ENCODE measurements around the gene POTEC. TPM values are rescaled to one million over a fixed set of nuclear protein-coding genes. Genes with fewer than 3 reads are reported as not detected.
A peak's percentile ranks its signal among the peaks of the same experiment; 100 is the strongest.
"Not testable (repeated sequence)": the region's sequence is repeated elsewhere in the genome, so short reads cannot be mapped to it uniquely, and the experiment has no call there.

POTEC gene
- total RNA-seq (2021) (not detected in 3 replicates), Bru-seq, nascent RNA (percentile 1 among the genes with signal in this experiment)
- long read RNA-seq, experiment 1, result 0 reads
- long read RNA-seq, experiment 2, result 0 reads
- long read RNA-seq, experiment 3, result 0 reads

DNA sequence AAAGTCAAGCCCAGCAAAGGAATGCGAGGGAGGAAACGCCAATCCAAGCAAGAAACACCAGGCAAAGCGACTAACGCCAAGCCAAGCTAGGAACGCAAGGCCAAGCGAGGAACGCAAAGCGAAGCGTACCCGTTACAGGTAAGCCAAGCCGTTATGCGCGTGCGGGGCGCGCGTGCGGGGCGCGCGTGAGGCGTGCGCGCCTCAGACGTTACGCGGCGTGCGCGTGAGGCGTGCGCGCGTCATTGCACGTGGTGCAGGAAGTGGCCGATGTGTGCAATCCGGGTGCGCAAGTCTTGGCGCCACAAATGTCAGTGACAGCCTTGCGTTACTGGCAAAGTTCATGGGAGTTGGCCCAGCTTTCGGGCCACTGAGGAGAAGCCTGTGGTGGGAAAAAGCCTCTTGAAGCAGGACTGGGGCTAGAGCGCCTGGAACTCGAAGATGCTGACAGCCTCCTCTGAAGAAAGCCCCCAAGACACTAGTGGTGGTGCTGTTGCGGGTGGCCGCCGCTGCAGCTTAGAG, at the start of gene POTEC:
POTEC (minus strand) TSS at position 155 of the 519 bp plus-strand sequence. CDS start 454 bp downstream, outside the sequence.
- POLR2A ChIA-PET, result not testable (repeated sequence)

DNA sequence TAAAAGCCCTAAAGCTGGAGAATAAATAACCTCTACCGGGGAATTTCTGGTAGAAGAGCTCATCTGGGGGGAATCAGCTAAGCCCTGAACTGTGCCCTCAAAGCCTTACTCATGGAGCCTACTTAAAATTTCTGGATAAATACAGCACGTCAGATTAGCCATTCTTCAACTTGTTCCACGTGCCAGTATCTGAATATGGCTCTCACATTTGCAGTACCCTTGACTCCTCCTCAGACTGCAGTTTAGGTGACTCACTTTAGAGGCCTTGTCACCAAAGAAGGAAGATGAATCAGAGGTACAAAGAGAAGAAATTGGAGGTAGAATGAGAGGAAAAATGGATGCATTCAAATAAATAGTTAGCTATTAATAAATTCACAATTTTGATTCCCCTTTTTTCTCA, 34.6 kb upstream of the POTEC start:
- TF ChIP-seq EMX1 (CRISPR knock-in tag; IDR thresholded peaks at IDR 0.05), result no peak
- Mint-ChIP-seq H3K4me3 (no peak overlapping the region), H3K27me3 (ENCODE audit: low read depth) (peaks cover 8% of the 10 kb centered on the region), H3K36me3 (peaks cover 47% of the 10 kb centered on the region), H3K4me1 (no peaks in the 10 kb centered on the region), H3K9me3 (peaks cover 43% of the 10 kb centered on the region), H3K27ac (no peak overlapping the region)
- ChIA-PET CTCF (no interaction called here), POLR2A (no interaction called here)
- ATAC-seq, result no peak
- DNase-seq (ENCODE audit: low spot score), result no peak

More for the DNA sequence above, at the start of gene POTEC:
- ATAC-seq; DNase-seq (ENCODE audit: low spot score); H3K4me1 Mint-ChIP-seq; H3K27ac Mint-ChIP-seq; CTCF ChIA-PET; H3K27me3 Mint-ChIP-seq (ENCODE audit: low read depth); H3K4me3 Mint-ChIP-seq: not testable (repeated sequence)
- peaks cover 12% of the 10 kb centered on the region for H3K36me3 Mint-ChIP-seq
- H3K9me3 Mint-ChIP-seq, result peaks cover 15% of the 10 kb centered on the region

DNA sequence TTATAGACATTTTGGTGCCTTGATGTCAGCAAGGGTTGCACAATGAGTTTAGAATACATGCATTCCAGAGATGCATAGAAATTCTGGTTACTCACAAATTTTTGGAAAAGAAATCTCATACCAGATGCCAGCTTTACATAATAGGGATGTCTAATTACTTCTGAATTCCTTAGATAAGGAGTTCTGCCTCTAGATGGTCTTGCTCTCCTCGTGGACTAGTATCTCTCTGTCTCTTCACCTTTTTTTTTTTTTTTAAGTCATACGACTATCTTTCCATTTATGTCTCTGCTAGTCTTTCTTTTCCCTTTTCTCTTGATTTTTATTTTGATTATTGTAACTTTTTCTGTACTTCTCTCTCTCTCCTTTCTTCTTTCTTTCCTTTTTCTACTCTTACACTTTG, 16.1 kb upstream of the POTEC start:
- H3K4me1 Mint-ChIP-seq; POLR2A ChIA-PET; ATAC-seq; H3K27ac Mint-ChIP-seq; CTCF ChIA-PET; H3K36me3 Mint-ChIP-seq; H3K27me3 Mint-ChIP-seq (ENCODE audit: low read depth); H3K9me3 Mint-ChIP-seq; H3K4me3 Mint-ChIP-seq; DNase-seq (ENCODE audit: low spot score): not testable (repeated sequence)

DNA sequence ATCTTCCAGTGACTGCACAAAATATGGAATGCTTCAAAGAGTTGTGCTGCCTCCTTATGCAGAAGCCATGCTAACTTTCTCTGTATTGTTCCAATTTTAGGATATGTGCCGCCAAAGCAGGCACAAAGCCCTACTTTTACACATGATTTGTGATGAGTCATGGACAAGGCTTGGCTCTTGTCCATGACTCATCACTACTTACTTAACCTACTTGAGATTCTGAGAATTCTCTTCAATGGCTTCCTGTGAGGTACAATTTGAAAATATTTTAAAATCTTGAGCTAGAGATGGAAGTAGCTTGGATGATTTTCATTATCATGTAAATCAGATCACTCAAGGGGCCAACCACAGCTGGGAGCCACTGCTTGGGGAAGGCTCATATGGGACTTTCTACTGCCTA, 11.7 kb downstream of the POTEC start:
- H3K27ac Mint-ChIP-seq; H3K27me3 Mint-ChIP-seq (ENCODE audit: low read depth); POLR2A ChIA-PET; CTCF ChIA-PET; H3K4me3 Mint-ChIP-seq; DNase-seq (ENCODE audit: low spot score); ATAC-seq; H3K4me1 Mint-ChIP-seq: not testable (repeated sequence)
- Mint-ChIP-seq H3K36me3 (peaks cover 11% of the 10 kb centered on the region), H3K9me3 (peaks cover 22% of the 10 kb centered on the region)

DNA sequence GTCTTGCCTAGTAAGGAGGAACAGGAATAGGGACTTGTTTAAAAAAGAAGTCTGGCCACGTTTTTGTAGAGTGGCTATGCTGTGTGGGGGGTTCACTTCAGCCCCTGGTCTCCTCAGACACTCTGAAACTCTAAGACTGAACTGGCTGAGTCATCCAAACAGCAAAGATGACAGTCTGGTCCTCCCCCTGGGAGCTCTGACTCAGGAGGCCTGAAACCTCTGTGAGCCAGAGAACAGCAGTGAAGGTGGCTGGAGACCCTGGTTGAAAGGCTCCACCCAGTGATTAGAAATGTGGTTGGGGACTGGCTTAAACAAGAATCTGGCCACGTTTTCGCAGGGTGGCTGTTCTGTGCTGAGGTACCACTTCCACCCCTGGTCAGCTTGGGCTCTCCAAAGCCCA, 32.7 kb downstream of the POTEC start:
- H3K4me1 Mint-ChIP-seq; H3K27me3 Mint-ChIP-seq (ENCODE audit: low read depth); DNase-seq (ENCODE audit: low spot score); H3K4me3 Mint-ChIP-seq; POLR2A ChIA-PET; ATAC-seq; H3K27ac Mint-ChIP-seq; CTCF ChIA-PET: not testable (repeated sequence)
- Mint-ChIP-seq H3K36me3 (peaks cover 21% of the 10 kb centered on the region), H3K9me3 (peaks cover 27% of the 10 kb centered on the region)

GRCh38 chr18:14503691-14504090, 39.7 kb downstream of the POTEC start:
- H3K36me3 Mint-ChIP-seq, result peaks cover 19% of the 10 kb centered on the region
- peaks cover 19% of the 10 kb centered on the region for H3K9me3 Mint-ChIP-seq
- H3K4me1 Mint-ChIP-seq; H3K27me3 Mint-ChIP-seq (ENCODE audit: low read depth); DNase-seq (ENCODE audit: low spot score); H3K27ac Mint-ChIP-seq; H3K4me3 Mint-ChIP-seq; POLR2A ChIA-PET; ATAC-seq; CTCF ChIA-PET: not testable (repeated sequence)

DNA sequence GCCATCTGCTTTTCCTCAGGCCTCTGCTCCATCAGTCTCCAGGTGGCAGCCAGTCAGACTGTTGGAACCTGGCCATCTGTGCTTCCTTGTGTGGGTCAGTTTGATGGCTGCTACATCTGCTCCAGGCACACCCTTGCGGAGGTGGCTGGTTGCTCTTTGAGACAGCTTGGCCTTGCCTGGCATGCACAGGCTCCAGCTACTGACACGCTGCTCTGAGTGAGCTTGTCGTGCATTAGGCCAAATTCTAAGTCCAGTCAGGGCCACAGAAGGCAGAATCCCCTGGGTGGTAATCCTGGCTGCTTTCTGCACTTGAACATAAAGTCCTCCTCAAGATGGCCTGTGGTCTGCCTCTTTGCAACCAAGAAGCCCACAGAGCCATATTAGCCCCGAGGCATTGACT, 41.5 kb downstream of the POTEC start:
- H3K4me3 Mint-ChIP-seq; H3K36me3 Mint-ChIP-seq; DNase-seq (ENCODE audit: low spot score); H3K27ac Mint-ChIP-seq; ATAC-seq; H3K4me1 Mint-ChIP-seq; H3K9me3 Mint-ChIP-seq; CTCF ChIA-PET; H3K27me3 Mint-ChIP-seq (ENCODE audit: low read depth): not testable (repeated sequence)
- POLR2A ChIA-PET, result interaction anchor here (0.6 kb wide), 1 partner anchor 759 kb away, joined by 7 read pairs; no protein-coding TSS in a partner anchor

DNA sequence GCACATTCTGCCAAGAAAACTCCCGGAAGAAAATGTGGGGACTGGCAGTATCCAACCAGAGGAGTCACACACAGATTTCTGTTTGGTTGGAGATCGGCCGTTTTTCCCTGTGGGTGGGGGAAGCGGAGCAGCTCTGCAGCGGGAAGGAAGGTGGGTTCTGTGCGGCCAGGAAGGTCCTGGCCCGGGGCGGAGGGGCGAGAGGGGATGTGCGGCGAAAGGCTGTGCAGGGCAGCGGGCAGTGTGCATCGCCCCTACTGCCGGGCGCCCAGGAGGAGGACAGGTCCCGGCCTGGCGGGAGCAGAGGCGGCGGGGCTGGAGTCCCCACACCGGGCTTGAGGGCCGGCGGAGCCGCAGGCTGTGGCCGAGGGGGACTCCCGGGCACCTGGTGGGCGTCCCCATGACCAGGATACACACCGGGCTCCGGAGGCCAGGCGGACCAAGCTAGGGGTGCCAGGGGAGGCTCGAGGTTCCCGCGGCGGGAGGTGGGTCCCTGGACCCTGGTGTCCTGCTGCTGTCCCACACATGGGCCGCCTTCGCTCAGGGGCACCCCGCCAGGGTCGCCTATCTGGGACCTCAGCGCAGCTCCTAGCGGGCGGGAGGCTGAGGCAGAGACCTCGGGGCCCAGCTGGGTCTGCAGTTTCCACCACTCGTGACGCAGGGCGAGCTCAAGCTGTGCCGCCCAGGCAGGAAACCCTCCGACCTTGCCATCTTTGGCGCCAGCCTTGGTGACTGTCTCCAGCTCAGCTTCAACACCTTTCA, 54.0 kb downstream of the POTEC start:
- H3K4me3 Mint-ChIP-seq; POLR2A ChIA-PET; DNase-seq (ENCODE audit: low spot score); H3K4me1 Mint-ChIP-seq; H3K27me3 Mint-ChIP-seq (ENCODE audit: low read depth); ATAC-seq; CTCF ChIA-PET; H3K27ac Mint-ChIP-seq: not testable (repeated sequence)
- Mint-ChIP-seq H3K36me3 (peaks cover 24% of the 10 kb centered on the region), H3K9me3 (peaks cover 26% of the 10 kb centered on the region)

GRCh38 chr18:14488789-14489188, 54.6 kb downstream of the POTEC start:
- POLR2A ChIA-PET; DNase-seq (ENCODE audit: low spot score); ATAC-seq; H3K4me1 Mint-ChIP-seq; CTCF ChIA-PET; H3K27me3 Mint-ChIP-seq (ENCODE audit: low read depth); H3K4me3 Mint-ChIP-seq; H3K27ac Mint-ChIP-seq: not testable (repeated sequence)
- peaks cover 24% of the 10 kb centered on the region for H3K36me3 Mint-ChIP-seq
- peaks cover 27% of the 10 kb centered on the region for H3K9me3 Mint-ChIP-seq

GRCh38 chr18:14486926-14487580, 56.3 kb downstream of the POTEC start:
- H3K27ac Mint-ChIP-seq; ATAC-seq; H3K4me3 Mint-ChIP-seq; H3K27me3 Mint-ChIP-seq (ENCODE audit: low read depth); CTCF ChIA-PET; POLR2A ChIA-PET; H3K4me1 Mint-ChIP-seq; DNase-seq (ENCODE audit: low spot score): not testable (repeated sequence)
- H3K36me3 Mint-ChIP-seq, result peaks cover 23% of the 10 kb centered on the region
- peaks cover 27% of the 10 kb centered on the region for H3K9me3 Mint-ChIP-seq

- H3K4me3 Mint-ChIP-seq; POLR2A ChIA-PET; ATAC-seq; H3K27me3 Mint-ChIP-seq (ENCODE audit: low read depth); DNase-seq (ENCODE audit: low spot score); H3K27ac Mint-ChIP-seq; CTCF ChIA-PET; H3K4me1 Mint-ChIP-seq: not testable (repeated sequence)
- Mint-ChIP-seq H3K9me3 (peaks cover 32% of the 10 kb centered on the region), H3K36me3 (peaks cover 13% of the 10 kb centered on the region)
Observed at GRCh38 chr18:14479076-14479475, 64.3 kb downstream of the POTEC start.

- CTCF ChIA-PET, POLR2A ChIA-PET: not testable (repeated sequence)
- H3K9me3 Mint-ChIP-seq, result peaks cover 35% of the 10 kb centered on the region
Observed at GRCh38 chr18:14475520-14475919, 67.9 kb downstream of the POTEC start.

More at GRCh38 chr18:14475520-14475919, 67.9 kb downstream of the POTEC start:
- not testable (repeated sequence) for ATAC-seq; DNase-seq (ENCODE audit: low spot score); H3K4me3 Mint-ChIP-seq; H3K27ac Mint-ChIP-seq; H3K4me1 Mint-ChIP-seq; H3K27me3 Mint-ChIP-seq (ENCODE audit: low read depth)
- peaks cover 21% of the 10 kb centered on the region for H3K36me3 Mint-ChIP-seq

Data from WTC11 (cell line).